ENCODE data around the gene C19orf12.

DNA sequence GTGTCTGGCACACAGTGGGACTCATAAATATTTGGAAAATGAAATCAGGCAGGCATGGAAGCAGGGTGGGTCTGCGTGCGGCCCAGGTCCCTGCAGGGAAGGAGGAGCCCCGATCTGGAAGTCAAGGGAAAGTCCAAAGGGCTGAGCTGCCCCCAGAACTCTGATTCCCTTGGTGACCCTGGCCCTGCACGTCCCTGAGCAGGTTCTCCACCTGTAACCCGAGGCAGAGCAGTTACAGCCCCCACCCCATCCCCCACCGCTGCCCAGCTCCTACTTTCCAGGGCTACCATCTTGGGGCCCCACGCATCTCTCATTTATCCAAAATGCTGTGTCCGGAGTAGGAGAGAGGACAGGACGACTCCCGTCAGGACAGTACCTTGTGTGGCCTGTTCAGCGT is 47.7 kb downstream of the C19orf12 start:
- TF ChIP-seq, protein P1, sequence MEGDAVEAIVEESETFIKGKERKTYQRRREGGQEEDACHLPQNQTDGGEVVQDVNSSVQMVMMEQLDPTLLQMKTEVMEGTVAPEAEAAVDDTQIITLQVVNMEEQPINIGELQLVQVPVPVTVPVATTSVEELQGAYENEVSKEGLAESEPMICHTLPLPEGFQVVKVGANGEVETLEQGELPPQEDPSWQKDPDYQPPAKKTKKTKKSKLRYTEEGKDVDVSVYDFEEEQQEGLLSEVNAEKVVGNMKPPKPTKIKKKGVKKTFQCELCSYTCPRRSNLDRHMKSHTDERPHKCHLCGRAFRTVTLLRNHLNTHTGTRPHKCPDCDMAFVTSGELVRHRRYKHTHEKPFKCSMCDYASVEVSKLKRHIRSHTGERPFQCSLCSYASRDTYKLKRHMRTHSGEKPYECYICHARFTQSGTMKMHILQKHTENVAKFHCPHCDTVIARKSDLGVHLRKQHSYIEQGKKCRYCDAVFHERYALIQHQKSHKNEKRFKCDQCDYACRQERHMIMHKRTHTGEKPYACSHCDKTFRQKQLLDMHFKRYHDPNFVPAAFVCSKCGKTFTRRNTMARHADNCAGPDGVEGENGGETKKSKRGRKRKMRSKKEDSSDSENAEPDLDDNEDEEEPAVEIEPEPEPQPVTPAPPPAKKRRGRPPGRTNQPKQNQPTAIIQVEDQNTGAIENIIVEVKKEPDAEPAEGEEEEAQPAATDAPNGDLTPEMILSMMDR (IDR thresholded peaks at IDR 0.05; ENCODE audit: insufficient read depth, low read length, poor library complexity, severe bottlenecking): no peak
- TF ChIP-seq EZH2phosphoT487 (conservative IDR thresholded peaks at IDR 0.05; ENCODE audit: low read length): no peak
